Endothelial cell of coronary artery (primary cell): ENCODE measurements around the gene ECHS1. TPM values are rescaled to one million over a fixed set of nuclear protein-coding genes. Genes with fewer than 3 reads are reported as not detected.

Experiments used
- total RNA-seq: library from RNA; depleted of rRNA; stranded (reverse); fragments of >200 nt; gene quantifications from 2 replicates; pipeline ENCODE4 v1.2.3, GENCODE V29; 2014

The ECHS1 gene
- 52.2 and 71.7 TPM in 2 replicates for total RNA-seq

GRCh38 chr10:133373174-133374090, at the start of gene ECHS1:
Gene ECHS1, minus strand, starts transcription at chr10:133373354. Its CDS starts 21 bp downstream, at chr10:133373333.

GRCh38 chr10:133394064-133394663, 21.0 kb upstream of the ECHS1 start, which contains the start of gene MTG1:
Gene MTG1, plus strand, starts transcription at chr10:133394157. Its CDS starts 64 bp downstream, at chr10:133394221.

GRCh38 chr10:133379152-133379800, 6.1 kb upstream of the ECHS1 start, which contains the start of gene PAOX:
Gene PAOX, plus strand, starts transcription at chr10:133379262. Its CDS starts 55 bp downstream, at chr10:133379317.

GRCh38 chr10:133357285-133358161, 15.6 kb downstream of the ECHS1 start, which contains the start of gene FUOM:
Gene FUOM, minus strand, starts transcription at chr10:133358019. Its CDS starts 12 bp downstream, at chr10:133358007.

GRCh38 chr10:133336577-133337369, 36.4 kb downstream of the ECHS1 start, which contains the start of gene CALY:
Gene CALY, minus strand, starts transcription at chr10:133336896. Its CDS starts 7,907 bp downstream, at chr10:133328989.

Other genes starting within 250 kb of the ECHS1 start
- gene KNDC1, start 213.1 kb downstream of the ECHS1 start, total RNA-seq, result under 0.01 TPM in 1 of 2 replicates, not detected in the other
- gene UTF1, start 143.1 kb downstream of the ECHS1 start, total RNA-seq, result not detected in 2 replicates
- gene VENTX, start 135.5 kb downstream of the ECHS1 start, total RNA-seq, result not detected in 2 replicates
- 0.18 and 0.75 TPM in 2 replicates for gene ADAM8, start 96.5 kb downstream of the ECHS1 start, total RNA-seq
- gene TUBGCP2, start 64.5 kb downstream of the ECHS1 start, total RNA-seq, result 50.6 and 51.5 TPM in 2 replicates
- 23.0 and 24.7 TPM in 2 replicates for gene ZNF511, start 64.4 kb downstream of the ECHS1 start, total RNA-seq
- not detected in 2 replicates for gene CALY, start 36.5 kb downstream of the ECHS1 start, total RNA-seq
- gene PRAP1, start 26.0 kb downstream of the ECHS1 start, total RNA-seq, result not detected in 2 replicates
- gene FUOM, start 15.3 kb downstream of the ECHS1 start, total RNA-seq, result 17.0 and 29.5 TPM in 2 replicates
- gene PAOX, start 5.9 kb upstream of the ECHS1 start, total RNA-seq, result 6.7 and 7.0 TPM in 2 replicates
- gene MTG1, start 20.8 kb upstream of the ECHS1 start, total RNA-seq, result 40.2 and 40.4 TPM in 2 replicates
- under 0.01 TPM in 2 replicates for gene SPRN, start 51.3 kb upstream of the ECHS1 start, total RNA-seq
- gene SCART1, start 80.6 kb upstream of the ECHS1 start, total RNA-seq, result 0.54 and 1.3 TPM in 2 replicates
- gene CYP2E1, start 154.0 kb upstream of the ECHS1 start, total RNA-seq, result 0.47 TPM in 1 of 2 replicates, not detected in the other
- 0.09 TPM in 1 of 2 replicates, not detected in the other for gene SYCE1, start 192.2 kb upstream of the ECHS1 start, total RNA-seq